SK-N-MC (cell line): Measurements from ENCODE around the gene HEMGN.

ENCODE experiments used
- EZH2 ChIP-seq: fragments of 200-600 bp; sonication (generic); IDR thresholded peaks from one replicate; pipeline ENCODE4 v1.6.1; 2017; ENCODE audit warnings: antibody characterized with exemption
- POLR2AphosphoS5 ChIP-seq: IDR thresholded peaks from 2 replicates; pipeline ENCODE4 v1.6.1; 2012; ENCODE audit warnings: mild to moderate bottlenecking, low read depth, low read length, borderline replicate concordance

DNA sequence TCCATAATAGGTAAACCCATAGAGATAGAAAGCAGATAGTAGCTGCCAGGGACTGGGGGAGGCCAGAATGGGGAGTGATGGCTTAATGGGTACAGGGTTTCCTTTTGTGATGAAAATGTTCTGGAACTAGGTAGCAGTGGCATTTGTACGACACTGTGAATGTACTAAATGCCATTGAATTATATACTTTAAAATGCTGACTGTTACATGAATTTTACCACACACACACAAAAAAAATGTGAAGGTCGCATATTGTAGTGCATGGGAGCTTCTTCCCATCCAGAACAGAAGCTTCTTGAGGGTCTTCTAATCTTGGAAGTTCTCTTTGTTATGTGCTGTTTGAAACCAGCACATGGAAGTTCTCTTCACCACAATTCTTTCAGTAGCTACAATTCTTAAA is 25.3 kb upstream of the HEMGN start:
- TF ChIP-seq EZH2 (no peak), POLR2AphosphoS5 (no peak)
